ENCODE measurements around the gene SAMD10.

DNA sequence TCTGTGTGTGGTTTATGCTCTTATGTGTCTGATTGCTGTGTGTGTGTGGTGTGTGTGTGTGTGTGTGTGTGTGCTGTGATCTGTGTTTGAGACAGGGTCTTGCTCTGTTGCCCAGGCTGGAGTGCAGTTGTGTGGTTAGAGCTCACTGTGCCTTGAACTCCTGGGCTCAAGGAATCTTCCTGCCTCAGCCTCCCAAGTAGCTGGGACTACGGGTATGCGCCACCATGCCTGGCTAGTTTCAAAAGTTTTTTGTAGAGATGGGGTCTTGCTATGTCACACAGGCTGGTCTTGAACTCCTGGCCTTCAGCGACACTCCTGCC is 6.3 kb downstream of the SAMD10 start:
- TF ChIP-seq POLR2A (IDR thresholded peaks at IDR 0.05) (no peak), CTCF (IDR thresholded peaks at IDR 0.05) (no peak)

Data from testis (tissue), 2 donors.